ENCODE results near the gene ZNF557.
A peak's percentile ranks its signal among the peaks of the same experiment; 100 is the strongest.

The ZNF557 gene

GRCh38 chr19:7076151-7076550 is 6.6 kb downstream of the ZNF557 start:
- DNase-seq = no peak

GRCh38 chr19:7078008-7078407 is 8.5 kb downstream of the ZNF557 start:
- DNase-seq = no peak

DNA sequence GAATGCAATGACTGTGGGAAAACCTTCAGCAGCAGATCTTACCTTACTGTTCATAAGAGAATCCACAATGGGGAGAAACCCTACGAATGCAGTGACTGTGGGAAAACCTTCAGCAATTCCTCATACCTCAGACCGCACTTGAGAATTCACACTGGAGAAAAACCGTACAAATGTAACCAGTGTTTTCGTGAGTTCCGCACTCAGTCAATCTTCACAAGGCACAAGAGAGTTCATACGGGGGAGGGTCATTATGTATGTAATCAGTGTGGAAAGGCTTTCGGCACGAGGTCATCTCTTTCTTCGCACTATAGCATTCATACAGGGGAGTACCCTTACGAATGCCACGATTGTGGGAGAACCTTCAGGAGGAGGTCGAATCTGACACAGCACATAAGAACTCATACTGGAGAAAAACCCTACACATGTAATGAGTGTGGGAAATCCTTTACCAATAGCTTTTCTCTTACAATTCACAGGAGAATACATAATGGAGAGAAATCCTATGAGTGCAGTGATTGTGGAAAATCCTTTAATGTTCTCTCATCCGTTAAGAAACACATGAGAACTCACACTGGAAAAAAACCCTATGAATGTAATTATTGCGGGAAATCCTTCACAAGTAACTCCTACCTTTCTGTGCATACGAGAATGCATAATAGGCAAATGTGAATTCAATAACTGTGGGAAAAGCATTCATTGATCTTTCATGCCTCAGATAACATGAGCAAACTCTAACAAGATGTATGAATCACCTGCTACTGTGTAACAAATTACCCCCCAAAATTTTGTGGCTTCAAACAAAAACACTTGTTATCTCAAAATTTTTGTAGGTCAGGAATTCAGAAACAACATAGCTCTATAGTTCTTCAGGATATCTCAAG is 13.8 kb downstream of the ZNF557 start:
- no peak for DNase-seq

- no peak for DNase-seq
These were observed 19.5 kb downstream of the ZNF557 start for GRCh38 chr19:7088999-7089398.

- DNase-seq = no peak
These were observed 28.6 kb downstream of the ZNF557 start for GRCh38 chr19:7098096-7098495.

- peak; percentile 89 for DNase-seq
These were observed 29.4 kb downstream of the ZNF557 start for GRCh38 chr19:7098701-7099596.

GRCh38 chr19:7099597-7099921 is 30.1 kb downstream of the ZNF557 start:
- DNase-seq = no peak

DNA sequence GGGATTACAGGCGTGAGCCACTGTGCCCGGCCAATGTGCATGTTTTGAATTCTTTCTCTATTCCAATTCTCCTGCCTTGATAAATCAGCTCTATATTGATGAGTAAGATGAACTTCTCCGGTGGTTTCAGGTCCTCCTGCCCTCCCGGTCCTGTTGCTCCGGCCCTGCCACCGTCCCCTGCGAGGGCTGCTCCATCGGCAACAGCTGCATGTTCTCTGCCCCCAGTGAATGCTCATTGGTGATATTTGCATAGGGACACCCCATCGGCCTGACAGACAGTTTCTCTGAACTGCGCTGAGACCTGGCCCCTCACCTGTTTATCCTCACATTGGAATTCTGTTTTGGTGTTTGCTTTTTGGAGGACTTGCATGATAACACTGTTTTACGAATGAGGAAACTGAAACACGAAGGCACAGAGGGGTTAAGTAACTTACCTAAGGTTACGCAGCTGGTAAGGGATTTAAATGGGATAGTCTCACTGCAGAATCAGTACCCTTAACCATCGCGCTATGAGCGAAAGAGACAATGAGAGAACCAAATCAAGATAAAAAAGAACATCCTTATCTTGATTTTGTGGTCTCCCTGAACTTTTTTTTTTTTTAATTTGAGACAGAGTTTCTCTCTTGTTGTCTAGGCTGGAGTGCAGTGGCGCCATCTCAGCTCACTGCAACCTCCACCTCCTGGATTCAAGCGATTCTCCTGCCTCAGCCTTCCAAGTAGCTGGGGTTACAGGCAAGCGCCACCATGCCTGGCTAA is 32.2 kb downstream of the ZNF557 start:
- no peak for DNase-seq

- no peak for DNase-seq
These were observed 35.4 kb downstream of the ZNF557 start for GRCh38 chr19:7104747-7105447.

DNA sequence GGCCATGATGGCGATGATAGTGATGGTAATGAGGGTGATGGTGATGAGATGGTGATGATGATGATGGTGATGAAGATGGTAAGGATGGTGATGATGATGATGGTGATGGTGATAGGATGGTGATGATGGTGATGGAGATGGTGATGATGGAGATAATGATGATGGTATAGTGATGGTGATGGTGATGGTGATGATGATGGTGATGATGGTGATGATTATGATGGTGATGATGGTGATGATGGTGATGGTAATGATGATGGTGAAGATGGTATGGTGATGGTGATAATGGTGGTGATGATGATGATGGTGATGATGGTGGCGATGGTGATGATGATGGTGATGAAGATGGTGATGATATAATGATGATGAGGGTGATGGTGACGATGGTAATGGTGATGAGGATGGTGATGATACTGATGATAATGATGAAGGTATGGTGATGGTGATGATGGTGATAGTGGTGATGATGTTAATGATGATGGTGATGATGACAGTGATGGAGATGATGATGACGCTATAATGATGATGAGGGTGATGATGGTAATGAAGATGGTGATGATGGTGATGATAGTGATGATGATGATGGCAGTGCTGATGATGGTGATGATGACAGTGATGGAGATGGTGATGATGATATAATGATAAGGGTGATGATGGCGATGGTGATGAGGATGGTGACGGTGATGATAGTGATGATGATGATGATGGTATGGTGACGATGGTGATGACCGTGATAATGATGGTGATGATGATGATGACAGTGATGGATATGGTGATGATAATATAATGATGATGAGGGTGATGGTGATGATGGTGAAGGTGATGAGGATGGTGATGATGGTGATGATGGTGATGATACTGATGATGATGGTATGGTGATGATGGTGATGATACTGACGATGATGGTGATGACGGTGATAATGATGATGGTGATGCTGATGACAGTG is 37.5 kb downstream of the ZNF557 start:
- DNase-seq = no peak

GRCh38 chr19:7109678-7110289 is 40.3 kb downstream of the ZNF557 start:
- DNase-seq = no peak

DNA sequence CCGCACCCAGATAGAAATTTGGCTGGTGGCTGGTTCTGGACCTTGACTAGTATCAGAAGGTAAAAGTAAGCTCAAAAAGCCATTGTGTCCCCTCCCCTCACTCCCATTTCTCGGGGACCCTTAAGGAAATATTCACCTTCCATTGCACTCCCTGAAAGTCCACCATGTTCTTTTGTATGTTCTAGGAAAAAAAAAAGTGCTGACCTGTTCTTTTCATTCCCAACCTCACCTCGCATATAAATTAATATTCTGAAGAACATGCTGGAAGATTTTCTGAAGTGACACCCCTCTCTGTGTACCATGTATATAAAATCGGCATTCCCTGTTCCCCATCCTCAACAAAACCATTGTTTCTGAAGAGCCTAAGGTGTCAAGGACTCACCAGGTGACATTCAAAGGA is 43.2 kb downstream of the ZNF557 start:
- no peak for DNase-seq

DNA sequence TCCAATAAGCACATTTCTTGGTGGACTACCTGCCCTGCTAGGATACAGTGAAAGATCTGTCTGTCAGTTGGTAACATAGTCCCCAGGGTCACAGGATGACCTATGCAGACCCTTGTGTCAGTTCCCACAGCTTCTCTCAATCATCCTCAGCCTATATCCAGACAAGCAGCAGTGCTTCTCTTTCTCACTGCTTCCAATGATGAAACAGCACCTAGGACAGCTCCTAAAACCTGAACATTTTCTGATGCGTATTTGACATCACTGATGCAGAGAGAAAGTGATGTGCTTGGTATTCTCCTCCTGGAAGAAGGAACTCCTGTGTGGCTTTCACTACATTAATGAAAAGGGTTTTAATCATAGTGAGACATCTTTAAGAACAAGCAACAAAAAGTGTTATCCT is 43.7 kb downstream of the ZNF557 start:
- no peak for DNase-seq

DNA sequence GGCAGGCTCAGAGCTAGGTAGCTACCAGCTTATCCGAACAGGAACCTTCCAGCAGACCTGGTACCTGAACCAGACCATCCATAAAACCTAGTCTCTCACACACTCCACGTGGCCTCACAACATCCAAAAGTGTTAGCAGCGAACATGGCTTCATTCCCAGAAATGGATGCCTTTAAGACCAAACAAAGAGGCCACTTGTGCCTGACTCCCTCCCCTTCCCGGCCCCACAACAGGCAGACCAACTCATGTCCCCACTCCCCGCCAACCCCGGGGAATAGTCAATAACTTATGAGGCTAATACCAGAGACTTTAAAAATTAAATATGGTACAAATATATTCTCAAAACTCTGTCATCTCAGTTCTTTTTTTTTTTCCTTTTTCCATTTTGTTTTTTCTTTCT is 46.2 kb downstream of the ZNF557 start:
- DNase-seq = no peak

GRCh38 chr19:7117248-7117647 is 47.7 kb downstream of the ZNF557 start:
- no peak for DNase-seq

GRCh38 chr19:7119582-7119981 is 50.1 kb downstream of the ZNF557 start:
- no peak for DNase-seq

GRCh38 chr19:7120499-7120898 is 51.0 kb downstream of the ZNF557 start:
- DNase-seq = no peak

- no peak for DNase-seq
These were observed 53.2 kb downstream of the ZNF557 start for GRCh38 chr19:7122701-7123100.

GRCh38 chr19:7124782-7125181 is 55.3 kb downstream of the ZNF557 start:
- DNase-seq = no peak

DNA sequence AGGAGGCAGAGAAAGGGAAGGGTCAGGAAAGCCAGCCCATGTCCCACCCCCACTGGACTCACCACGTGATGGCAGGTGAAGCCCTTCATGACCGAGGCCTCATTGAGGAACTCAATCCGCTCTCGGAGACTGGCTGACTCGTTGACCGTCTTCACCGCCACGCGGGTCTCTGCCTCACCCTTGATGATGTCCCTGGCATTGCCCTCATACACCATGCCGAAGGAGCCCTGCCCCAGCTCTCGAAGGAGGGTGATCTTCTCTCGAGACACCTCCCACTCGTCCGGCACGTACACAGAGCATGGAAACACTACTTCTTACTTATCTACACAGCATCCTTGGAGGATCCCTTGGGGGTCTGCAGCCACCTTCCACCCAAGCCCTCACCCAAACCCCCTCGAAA is 55.7 kb downstream of the ZNF557 start:
- DNase-seq = no peak

GRCh38 chr19:7126132-7126531 is 56.6 kb downstream of the ZNF557 start:
- DNase-seq = no peak

Data from activated naive CD4-positive, alpha-beta T cell treated with Interleukin-2 at 50 U/mL for 16 hours (primary cell).